H1 (cell line): Measurements from ENCODE around the gene RBM19. TPM values are rescaled to one million over a fixed set of nuclear protein-coding genes. Genes with fewer than 3 reads are reported as not detected.

ENCODE experiments used
- CTCF ChIA-PET: fragments of 300-600 bp; sonication (Branson Sonifier 250); formaldehyde crosslinking; loops from one replicate; lab custom pipeline; 2021; ENCODE audit not compliant: partially characterized antibody; lab: Charles Lee
- POLR2A ChIA-PET: fragments of 300-600 bp; sonication (Branson Sonifier 250); formaldehyde crosslinking; loops from one replicate; lab custom pipeline; 2021; ENCODE audit warnings: inconsistent platforms; ENCODE audit not compliant: partially characterized antibody; lab: Charles Lee
- DNase-seq, 2 experiments: peaks; one replicate each; pipeline versions ENCODE4 v3.0.0 to v3.0.0-alpha.2; 2010 to 2022; ENCODE audit warnings: low spot score in 2 of 2, low read depth in 1 of 2, mixed read lengths in 1 of 2
- FAIRE-seq: peaks from 2 replicates; lab custom pipeline; 2011; peaks lifted over from hg19 to GRCh38; lab: Jason Lieb, UNC
- H2AFZ ChIP-seq: 2 replicates; pipeline ENCODE4 v1.8.1; 2012; ENCODE audit warnings: low read length, inconsistent platforms
- H2AK5ac ChIP-seq: 2 replicates; pipeline ENCODE4 v1.6.1; 2013; ENCODE audit warnings: low read depth, low read length
- H2BK120ac ChIP-seq: replicated peaks from 2 replicates; pipeline ENCODE3; 2013; ENCODE audit warnings: low read depth, low read length, inconsistent platforms
- H2BK12ac ChIP-seq: 2 replicates; pipeline ENCODE4 v1.6.1; 2013; ENCODE audit warnings: low read depth, low read length
- H2BK15ac ChIP-seq: 2 replicates; pipeline ENCODE4 v1.6.1; 2013; ENCODE audit warnings: low read length
- H2BK20ac ChIP-seq: 2 replicates; pipeline ENCODE4 v1.6.1; 2013; ENCODE audit warnings: low read length
- H2BK5ac ChIP-seq: 2 replicates; pipeline ENCODE4 v1.6.1; 2013; ENCODE audit warnings: low read depth, low read length
- H3K14ac ChIP-seq: 2 replicates; pipeline ENCODE4 v1.6.1; 2013; ENCODE audit warnings: inconsistent platforms; ENCODE audit not compliant: insufficient read length
- H3K18ac ChIP-seq: 2 replicates; pipeline ENCODE4 v1.6.1; 2013; ENCODE audit warnings: low read length; ENCODE audit errors: extremely low read depth
- H3K23ac ChIP-seq: 2 replicates; pipeline ENCODE4 v1.6.1; 2013; ENCODE audit warnings: inconsistent platforms; ENCODE audit not compliant: insufficient read length
- H3K23me2 ChIP-seq: 2 replicates; pipeline ENCODE4 v1.6.1; 2013; ENCODE audit warnings: low read depth, low read length
- H3K27ac ChIP-seq: 2 replicates; pipeline ENCODE4 v1.6.1; 2011; ENCODE audit warnings: low read depth, low read length, inconsistent platforms
- H3K27me3 ChIP-seq, 4 experiments: replicated peaks in 1 of 4; 1 replicate in 1 of 4; 2 replicates in 3 of 4; pipeline versions ENCODE4 v1.6.1 to v1.8.1; 2011 to 2013; ENCODE audit warnings: low read length in 3 of 4, mild to moderate bottlenecking in 3 of 4, inconsistent platforms in 2 of 4, mixed read lengths in 2 of 4, moderate library complexity in 1 of 4; ENCODE audit not compliant: control insufficient read depth in 3 of 4, insufficient read depth in 3 of 4; ENCODE audit errors: extremely low read depth in 1 of 4
- H3K36me3 ChIP-seq, 4 experiments: 2 replicates each; pipeline versions ENCODE4 v1.6.1 to v1.8.1; 2011 to 2013; ENCODE audit warnings: mild to moderate bottlenecking in 4 of 4, low read length in 3 of 4, moderate library complexity in 2 of 4, control low read depth in 1 of 4, inconsistent platforms in 1 of 4; ENCODE audit not compliant: insufficient read depth in 4 of 4, control insufficient read depth in 2 of 4
- H3K4ac ChIP-seq: replicated peaks from 2 replicates; pipeline ENCODE3; 2013; ENCODE audit warnings: low read length, low read depth, mixed read lengths, inconsistent platforms; ENCODE audit not compliant: insufficient read length
- H3K4me1 ChIP-seq, 4 experiments: replicated peaks in 1 of 4; 1 replicate in 1 of 4; 2 replicates in 3 of 4; pipeline versions ENCODE4 v1.6.1 to v1.8.1; 2011 to 2013; ENCODE audit warnings: low read length in 3 of 4, inconsistent platforms in 2 of 4, mixed read lengths in 1 of 4; ENCODE audit not compliant: insufficient read depth in 4 of 4, control insufficient read depth in 3 of 4
- H3K4me2 ChIP-seq, 2 experiments: 2 replicates each; pipeline versions ENCODE4 v1.6.1 to v1.8.1; 2011 to 2013; ENCODE audit warnings: low read depth in 2 of 2, low read length in 2 of 2, control low read depth in 1 of 2, inconsistent platforms in 1 of 2, mild to moderate bottlenecking in 1 of 2; ENCODE audit not compliant: insufficient read depth in 1 of 2
- H3K4me3 ChIP-seq, 4 experiments: fragments of 200-600, 300-600 bp in 1 of 4; sonication (generic), shearing (Covaris generic), sonication (Bioruptor Twin) in 1 of 4; 2 replicates each; pipeline versions ENCODE4 v1.5.1 to v1.8.1; 2011 to 2016; ENCODE audit warnings: low read length in 4 of 4, low read depth in 3 of 4, control low read depth in 2 of 4, inconsistent platforms in 2 of 4, mild to moderate bottlenecking in 2 of 4, mixed read lengths in 1 of 4, moderate library complexity in 1 of 4; ENCODE audit not compliant: insufficient read depth in 2 of 4; ENCODE audit errors: extremely low read depth in 1 of 4
- H3K56ac ChIP-seq: replicated peaks from 2 replicates; pipeline ENCODE3; 2013; ENCODE audit warnings: low read depth, mild to moderate bottlenecking, mixed read lengths, low read length, inconsistent platforms; ENCODE audit not compliant: insufficient read length
- H3K79me1 ChIP-seq: 2 replicates; pipeline ENCODE4 v1.6.1; 2013; ENCODE audit warnings: low read depth, low read length, control low read depth
- H3K79me2 ChIP-seq, 2 experiments: 2 replicates each; pipeline versions ENCODE4 v1.6.1 to v1.8.1; 2012 to 2013; ENCODE audit warnings: low read length in 2 of 2, mild to moderate bottlenecking in 2 of 2, inconsistent platforms in 1 of 2; ENCODE audit not compliant: insufficient read depth in 2 of 2, control insufficient read depth in 1 of 2
- H3K9ac ChIP-seq, 4 experiments: replicated peaks in 1 of 4; 1 replicate in 1 of 4; 2 replicates in 3 of 4; pipeline versions ENCODE4 v1.6.1 to v1.8.1; 2011 to 2013; ENCODE audit warnings: low read depth in 3 of 4, low read length in 3 of 4, control low read depth in 2 of 4, mild to moderate bottlenecking in 2 of 4, moderate library complexity in 2 of 4, inconsistent platforms in 1 of 4; ENCODE audit errors: extremely low read depth in 1 of 4
- H3K9me3 ChIP-seq, 2 experiments: 2 replicates each; pipeline versions ENCODE4 v1.6.1 to v1.8.1; 2012 to 2013; ENCODE audit warnings: mild to moderate bottlenecking in 2 of 2, moderate library complexity in 2 of 2, control low read depth in 1 of 2, inconsistent platforms in 1 of 2, low read depth in 1 of 2, low read length in 1 of 2, mixed read lengths in 1 of 2; ENCODE audit not compliant: insufficient read depth in 2 of 2
- H4K20me1 ChIP-seq, 2 experiments: replicated peaks in 1 of 2; 2 replicates each; pipeline versions ENCODE3 to v1.8.1; 2011 to 2013; ENCODE audit warnings: inconsistent platforms in 2 of 2, low read length in 2 of 2, mild to moderate bottlenecking in 1 of 2; ENCODE audit not compliant: insufficient read depth in 2 of 2, control insufficient read depth in 1 of 2
- H4K5ac ChIP-seq: 2 replicates; pipeline ENCODE4 v1.6.1; 2013; ENCODE audit warnings: low read length, low read depth, mixed read lengths, inconsistent platforms; ENCODE audit not compliant: insufficient read length
- H4K8ac ChIP-seq: 2 replicates; pipeline ENCODE4 v1.8.0; 2013; ENCODE audit warnings: mild to moderate bottlenecking, moderate library complexity, low read length, inconsistent platforms; ENCODE audit not compliant: insufficient read depth; ENCODE audit errors: extremely low read depth
- H4K91ac ChIP-seq: replicated peaks from 2 replicates; pipeline ENCODE3; 2013; ENCODE audit warnings: low read length, mixed read lengths, inconsistent platforms; ENCODE audit not compliant: insufficient read length
- BACH1 ChIP-seq: IDR thresholded peaks from 2 replicates; pipeline ENCODE4 v1.6.1; 2012; ENCODE audit warnings: low read length, improper control_type of control experiment
- BRCA1 ChIP-seq: IDR thresholded peaks from 2 replicates; pipeline ENCODE4 v1.6.1; 2012; ENCODE audit warnings: low read depth, low read length, improper control_type of control experiment
- WGBS, 2 experiments: shearing (Covaris generic) in 1 of 2; methylation state at CpG; one replicate each; pipeline versions ENCODE4 v1.1.6 to v1.1.7; 2013 to 2015; ENCODE audit warnings: low lambda C conversion rate in 2 of 2, mixed read lengths in 2 of 2, inconsistent platforms in 1 of 2, low coverage in 1 of 2, missing lambda C conversion rate in 1 of 2; ENCODE audit not compliant: insufficient replicate concordance in 2 of 2, insufficient coverage in 1 of 2, insufficient read length in 1 of 2; ENCODE audit errors: extremely low coverage in 1 of 2, missing lambda C conversion rate in 1 of 2; 5-methylcytosine and 5-hydroxymethylcytosine counted together
- polyA plus RNA-seq, 7 experiments: library from polyadenylated mRNA; depleted of rRNA in 3 of 7; stranded (reverse) in 5 of 7; unstranded in 2 of 7; fragments of >200 nt in 5 of 7; fragments of 200-250 nt in 2 of 7; gene quantifications; 1 replicate in 5 of 7; 2 replicates in 1 of 7; 4 replicates in 1 of 7; pipeline versions ENCODE4 v1.2.1 to v1.2.3, GENCODE V29; 2011 to 2013; ENCODE audit warnings: missing spikeins in 2 of 7, mixed read lengths in 2 of 7
- total RNA-seq: library from RNA; stranded (reverse); fragmentation: NEBNext Ultra II Directional; extraction: Animal tissue kit (Norgen Biotek cat#: 25700); gene quantifications from 2 replicates; pipeline ENCODE4 v1.2.1, GENCODE V29; 2021

The RBM19 gene
- total and polyA plus RNA-seq, 2 of the 8 experiments (the other 6 are each of a cell fraction or from before 2014, with no cell fraction given) = 23.4 to 61.9 TPM

DNA sequence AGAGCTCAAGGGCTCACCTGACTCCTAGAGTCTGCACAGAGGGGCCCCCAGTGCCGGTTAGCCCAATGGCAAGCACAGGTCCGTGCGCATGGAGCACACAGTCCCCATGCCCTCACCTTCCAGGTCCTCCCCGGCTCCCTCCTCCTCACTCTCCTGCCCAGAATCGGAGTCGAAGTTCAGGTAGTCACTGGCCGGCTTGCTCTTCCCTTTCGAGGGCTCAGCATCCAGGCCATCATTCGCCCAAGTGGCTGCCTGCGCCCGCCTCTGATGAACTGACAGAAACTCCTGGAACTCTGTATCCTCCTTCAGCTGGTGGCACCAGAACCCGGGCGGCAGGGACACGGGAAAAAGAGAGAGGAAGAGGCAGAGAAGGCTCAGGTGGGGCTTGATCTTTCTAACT, 7.0 kb downstream of the RBM19 start:
- FAIRE-seq = no peak

More for the DNA sequence above, 7.0 kb downstream of the RBM19 start:
- H2BK120ac ChIP-seq = no peak overlapping the region
- no peak overlapping the region for H3K18ac ChIP-seq
- H3K4me3 ChIP-seq = no peak overlapping the region
- no peaks in the 10 kb centered on the region for H3K9me3 ChIP-seq
- H2AK5ac ChIP-seq = no peak overlapping the region
- 85% methylated on average over 14 of the region's 14 CpGs; no CpG with 5 or more reads in 1 of the 2 experiments for WGBS, 2 experiments
- no peak overlapping the region for H3K27ac ChIP-seq
- H2BK15ac ChIP-seq = no peak overlapping the region
- H4K20me1 ChIP-seq = peaks cover 3 to 8% of the 10 kb centered on the region in 2 experiments
- H2BK12ac ChIP-seq = no peak overlapping the region
- no peaks in the 10 kb centered on the region for H3K27me3 ChIP-seq
- H3K36me3 ChIP-seq = peaks cover 17 to 56% (median 46%) of the 10 kb centered on the region in 4 experiments; a peak in 7 of 8 replicates
- H4K91ac ChIP-seq = no peak overlapping the region
- no peak overlapping the region for H3K9ac ChIP-seq
- TF ChIP-seq BACH1 (no peak), BRCA1 (no peak)
- DNase-seq = no peak
- H3K23ac ChIP-seq = no peak overlapping the region
- H4K5ac ChIP-seq = no peak overlapping the region
- H3K79me1 ChIP-seq = no peaks in the 10 kb centered on the region; the same call in 1 of the 2 replicates
- H2BK5ac ChIP-seq = no peak overlapping the region
- H3K14ac ChIP-seq = no peak overlapping the region
- no peak overlapping the region for H2AFZ ChIP-seq
- CTCF ChIA-PET = interaction anchor here (1.4 kb wide), 1 partner anchor 11 kb away, joined by 3 read pairs; no protein-coding TSS in a partner anchor
- H3K4ac ChIP-seq = no peak overlapping the region
- H2BK20ac ChIP-seq = no peak overlapping the region
- POLR2A ChIA-PET = interaction anchor here (1.0 to 1.4 kb wide), 3 partner anchors 13 to 31 kb away, joined by 3 to 4 read pairs (median 3); no protein-coding TSS in a partner anchor
- H3K4me2 ChIP-seq = no peak overlapping the region
- H3K56ac ChIP-seq = no peak overlapping the region
- no peak overlapping the region for H4K8ac ChIP-seq
- no peaks in the 10 kb centered on the region for H3K4me1 ChIP-seq
- H3K79me2 ChIP-seq = peaks cover 0 to 15% of the 10 kb centered on the region in 2 experiments; a peak in 3 of 4 replicates
- H3K23me2 ChIP-seq = no peaks in the 10 kb centered on the region
